Measurements from ENCODE around the gene TFEC. TPM values are rescaled to one million over a fixed set of nuclear protein-coding genes. Genes with fewer than 3 reads are reported as not detected.

The TFEC gene
- not detected in 2 replicates for total RNA-seq

GRCh38 chr7:116030651-116031276 is at the start of gene TFEC:
TFEC (minus strand) TSS chr7:116030763; CDS start chr7:115984441, 46,322 bp downstream.

Other genes starting within 250 kb of the TFEC start
- gene TES, start 179.8 kb upstream of the TFEC start, total RNA-seq = 32.9 and 41.9 TPM in 2 replicates

All from cardiac atrium fibroblast (primary cell).